MG63 (cell line): ENCODE data around the gene SFMBT2. TPM values are rescaled to one million over a fixed set of nuclear protein-coding genes. Genes with fewer than 3 reads are reported as not detected.
"Not testable (repeated sequence)": the region's sequence is repeated elsewhere in the genome, so short reads cannot be mapped to it uniquely, and the experiment has no call there.

Source experiments
- DNase-seq: peaks from one replicate; pipeline ENCODE4 v3.0.0-alpha.2; 2020
- H3K27me3 ChIP-seq: fragments of 250-450 bp; sonication (Bioruptor Pico); 2 replicates; pipeline ENCODE4 v1.5.1; 2020; ENCODE audit warnings: mild to moderate bottlenecking, moderate library complexity
- H3K36me3 ChIP-seq: fragments of 250-450 bp; sonication (Bioruptor Pico); 2 replicates; pipeline ENCODE4 v1.5.1; 2020; ENCODE audit warnings: mild to moderate bottlenecking, moderate library complexity
- H3K4me3 ChIP-seq: fragments of 250-450 bp; sonication (Bioruptor Pico); 2 replicates; pipeline ENCODE4 v1.5.1; 2020; ENCODE audit warnings: mild to moderate bottlenecking, moderate library complexity
- H3K9me3 ChIP-seq: fragments of 250-450 bp; sonication (Bioruptor Pico); 2 replicates; pipeline ENCODE4 v1.5.1; 2020; ENCODE audit warnings: mild to moderate bottlenecking, moderate library complexity
- total RNA-seq: library from RNA; depleted of rRNA; stranded (reverse); fragments of >200 nt; shearing (Covaris generic); gene quantifications from 2 replicates; pipeline ENCODE4 v1.2.3, GENCODE V29; 2014; ENCODE audit warnings: low replicate concordance

SFMBT2 gene
- total RNA-seq, 1 experiment from 2014 or later: 0.03 TPM

GRCh38 chr10:7410301-7410861 lies 453 bp downstream of the SFMBT2 start:
- DNase-seq: no peak
- Histone ChIP-seq H3K27me3 (peaks cover 58% of the 10 kb centered on the region), H3K9me3 (no peaks in the 10 kb centered on the region), H3K4me3 (peak overlapping the region; percentile 39), H3K36me3 (no peaks in the 10 kb centered on the region)

GRCh38 chr10:7409732-7410168 lies 1.1 kb downstream of the SFMBT2 start:
- no peaks in the 10 kb centered on the region for H3K36me3 ChIP-seq
- H3K9me3 ChIP-seq: no peaks in the 10 kb centered on the region
- DNase-seq: no peak
- H3K4me3 ChIP-seq: no peak overlapping the region; the same call in 1 of the 2 replicates
- H3K27me3 ChIP-seq: peaks cover 55% of the 10 kb centered on the region

GRCh38 chr10:7409045-7409731 lies 1.6 kb downstream of the SFMBT2 start:
- peaks cover 51% of the 10 kb centered on the region for H3K27me3 ChIP-seq
- DNase-seq: no peak
- H3K4me3 ChIP-seq: no peak overlapping the region

GRCh38 chr10:7408291-7409044 lies 2.4 kb downstream of the SFMBT2 start:
- DNase-seq: no peak
- H3K36me3 ChIP-seq: no peaks in the 10 kb centered on the region

More at GRCh38 chr10:7409045-7409731, 1.6 kb downstream of the SFMBT2 start:
- Histone ChIP-seq H3K9me3 (no peaks in the 10 kb centered on the region), H3K36me3 (no peaks in the 10 kb centered on the region)

GRCh38 chr10:7407368-7408290 lies 3.2 kb downstream of the SFMBT2 start:
- Histone ChIP-seq H3K36me3 (no peaks in the 10 kb centered on the region), H3K27me3 (peaks cover 40% of the 10 kb centered on the region), H3K9me3 (no peaks in the 10 kb centered on the region), H3K4me3 (no peak overlapping the region)
- DNase-seq: no peak

More at GRCh38 chr10:7408291-7409044, 2.4 kb downstream of the SFMBT2 start:
- peaks cover 46% of the 10 kb centered on the region for H3K27me3 ChIP-seq
- H3K4me3 ChIP-seq: no peak overlapping the region
- no peaks in the 10 kb centered on the region for H3K9me3 ChIP-seq

GRCh38 chr10:7406712-7407333 lies 4.0 kb downstream of the SFMBT2 start:
- H3K9me3 ChIP-seq: no peaks in the 10 kb centered on the region
- peaks cover 32% of the 10 kb centered on the region for H3K27me3 ChIP-seq
- H3K4me3 ChIP-seq: no peak overlapping the region
- no peak for DNase-seq
- H3K36me3 ChIP-seq: no peaks in the 10 kb centered on the region

- Histone ChIP-seq H3K36me3 (no peaks in the 10 kb centered on the region), H3K9me3 (no peaks in the 10 kb centered on the region), H3K27me3 (peaks cover 23% of the 10 kb centered on the region), H3K4me3 (no peak overlapping the region)
- no peak for DNase-seq
These were observed 5.2 kb downstream of the SFMBT2 start for GRCh38 chr10:7405637-7406036.

GRCh38 chr10:7403620-7404019 lies 7.2 kb downstream of the SFMBT2 start:
- no peak for DNase-seq
- Histone ChIP-seq H3K36me3 (no peaks in the 10 kb centered on the region), H3K4me3 (no peak overlapping the region), H3K9me3 (no peaks in the 10 kb centered on the region), H3K27me3 (peaks cover 6% of the 10 kb centered on the region; the same call in 1 of the 2 replicates)

- Histone ChIP-seq H3K27me3 (no peaks in the 10 kb centered on the region), H3K36me3 (no peaks in the 10 kb centered on the region), H3K9me3 (no peaks in the 10 kb centered on the region), H3K4me3 (no peak overlapping the region)
- DNase-seq: no peak
These were observed 9.1 kb downstream of the SFMBT2 start for GRCh38 chr10:7401782-7402181.

GRCh38 chr10:7401156-7401555 lies 9.7 kb downstream of the SFMBT2 start:
- H3K36me3 ChIP-seq: no peaks in the 10 kb centered on the region
- H3K27me3 ChIP-seq: no peaks in the 10 kb centered on the region
- no peak overlapping the region for H3K4me3 ChIP-seq
- DNase-seq: no peak
- H3K9me3 ChIP-seq: no peaks in the 10 kb centered on the region

GRCh38 chr10:7400068-7400715 lies 10.6 kb downstream of the SFMBT2 start:
- no peaks in the 10 kb centered on the region for H3K9me3 ChIP-seq
- H3K27me3 ChIP-seq: no peaks in the 10 kb centered on the region
- no peak overlapping the region for H3K4me3 ChIP-seq
- DNase-seq: no peak
- H3K36me3 ChIP-seq: no peaks in the 10 kb centered on the region

- H3K36me3 ChIP-seq: no peaks in the 10 kb centered on the region
- H3K4me3 ChIP-seq: no peak overlapping the region
- H3K9me3 ChIP-seq: no peaks in the 10 kb centered on the region
- H3K27me3 ChIP-seq: no peaks in the 10 kb centered on the region
- DNase-seq: no peak
These were observed 11.3 kb downstream of the SFMBT2 start for GRCh38 chr10:7399533-7399932.

- Histone ChIP-seq H3K27me3 (no peaks in the 10 kb centered on the region), H3K36me3 (no peaks in the 10 kb centered on the region), H3K4me3 (no peak overlapping the region), H3K9me3 (no peaks in the 10 kb centered on the region)
- no peak for DNase-seq
These were observed 13.5 kb downstream of the SFMBT2 start for GRCh38 chr10:7397049-7398035.

GRCh38 chr10:7392301-7392700 lies 18.5 kb downstream of the SFMBT2 start:
- H3K36me3 ChIP-seq: not testable (repeated sequence)

GRCh38 chr10:7391748-7392147 lies 19.1 kb downstream of the SFMBT2 start:
- Histone ChIP-seq H3K27me3 (peaks cover 3% of the 10 kb centered on the region; the same call in 1 of the 2 replicates), H3K9me3 (no peaks in the 10 kb centered on the region), H3K36me3 (no peaks in the 10 kb centered on the region), H3K4me3 (no peak overlapping the region)
- no peak for DNase-seq

More at GRCh38 chr10:7392301-7392700, 18.5 kb downstream of the SFMBT2 start:
- not testable (repeated sequence) for DNase-seq, H3K27me3 ChIP-seq, H3K4me3 ChIP-seq, H3K9me3 ChIP-seq
